GM19455 (cell line): Measurements from ENCODE around the gene ADIPOR2.
A peak's percentile ranks its signal among the peaks of the same experiment; 100 is the strongest.

Source experiments
- ATAC-seq: cut with Tn5 transposase; IDR thresholded peaks from one replicate; pipeline ENCODE4 v1.9.1; 2021; ENCODE audit not compliant: unreplicated experiment

ADIPOR2 gene

DNA sequence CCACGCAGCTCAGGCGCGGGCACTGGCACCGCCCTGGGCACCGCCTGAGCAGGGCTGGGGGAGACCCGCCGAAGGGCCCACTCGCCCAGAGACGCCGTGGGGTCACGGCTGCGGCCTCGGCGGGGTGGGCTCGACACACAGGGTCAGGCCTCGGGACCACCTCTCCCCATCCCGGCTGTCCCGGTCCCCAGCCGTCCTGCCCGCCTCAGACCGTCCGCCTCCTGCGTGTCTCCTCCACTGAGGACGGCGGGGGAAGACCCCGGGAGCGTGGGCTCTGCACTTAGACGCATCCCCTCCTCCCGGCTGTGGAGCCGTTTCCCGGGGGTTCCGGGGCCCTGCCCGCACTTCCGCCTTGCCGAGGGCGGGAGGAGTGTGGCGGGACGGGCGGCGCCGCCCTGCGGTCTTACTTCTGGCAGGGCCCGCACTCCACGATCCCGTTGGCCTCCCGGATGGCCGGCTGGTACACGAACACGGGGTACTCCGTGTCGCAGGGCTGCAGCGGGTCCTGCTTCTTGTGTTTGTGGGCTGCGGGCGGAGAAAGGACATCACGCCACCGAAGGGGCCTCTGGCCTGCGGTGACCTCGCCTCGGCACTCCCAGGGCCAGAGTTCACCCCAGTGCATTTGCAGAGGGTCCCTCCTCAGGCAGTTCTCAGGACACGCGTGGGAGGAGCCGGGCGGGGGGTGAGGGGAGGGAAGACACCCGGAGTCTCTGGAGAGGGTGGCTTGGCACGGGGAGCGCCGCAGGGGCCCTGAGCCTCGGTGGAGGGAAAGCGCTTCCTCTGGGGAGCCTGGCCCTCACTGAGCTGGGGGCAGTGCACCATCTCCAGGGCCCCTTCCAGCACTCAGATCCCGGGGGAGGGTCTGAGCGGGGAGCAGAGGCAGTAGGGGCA, 106.4 kb downstream of the ADIPOR2 start:
- peak; percentile 18 for ATAC-seq

GRCh38 chr12:1797991-1798640, 107.2 kb downstream of the ADIPOR2 start:
- ATAC-seq = no peak

DNA sequence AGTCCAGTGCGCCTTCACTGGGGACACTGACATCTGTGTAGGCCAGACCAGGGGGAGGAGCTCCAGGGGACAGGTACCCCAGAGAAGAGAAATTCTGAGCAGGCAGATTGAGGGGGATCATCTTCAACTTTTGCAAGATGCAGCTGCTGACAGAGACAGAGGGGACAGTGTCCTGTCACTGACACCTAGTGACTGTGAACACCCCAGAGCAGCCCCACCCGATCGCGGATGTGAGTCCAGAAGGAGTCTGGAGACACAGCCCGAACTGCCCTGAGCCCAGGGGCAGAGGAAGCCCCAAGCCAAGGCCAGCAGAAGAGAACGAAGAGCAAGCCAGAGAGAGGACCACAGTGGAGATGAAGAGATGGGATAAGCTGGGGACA, 107.8 kb downstream of the ADIPOR2 start:
- no peak for ATAC-seq

GRCh38 chr12:1799051-1799881, 108.4 kb downstream of the ADIPOR2 start:
- ATAC-seq = no peak

DNA sequence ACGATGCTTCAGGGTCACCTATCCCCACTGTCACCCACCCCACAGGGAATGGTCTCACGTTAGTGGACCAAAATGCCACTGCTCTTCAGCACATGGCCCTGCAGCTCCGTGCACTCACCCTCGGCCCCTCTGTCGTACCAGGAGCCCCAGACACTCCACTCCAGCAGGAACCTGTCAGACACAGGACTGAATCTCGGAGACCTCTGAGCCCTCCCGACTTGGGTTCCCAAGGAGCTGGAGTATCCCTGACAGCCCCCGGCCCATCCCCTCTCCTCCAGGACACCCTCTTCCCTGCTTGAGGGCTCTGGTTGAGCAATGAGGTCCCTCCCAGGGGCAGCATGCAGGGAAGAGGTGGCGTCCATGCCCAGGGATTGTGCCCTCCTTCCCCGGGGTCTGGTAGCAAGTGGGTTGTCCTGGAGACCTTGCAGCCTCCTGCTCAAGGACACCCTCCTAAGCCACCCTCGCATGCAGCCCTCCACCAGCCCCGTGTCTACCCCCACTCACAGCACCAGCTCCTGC, 109.1 kb downstream of the ADIPOR2 start:
- ATAC-seq = no peak

DNA sequence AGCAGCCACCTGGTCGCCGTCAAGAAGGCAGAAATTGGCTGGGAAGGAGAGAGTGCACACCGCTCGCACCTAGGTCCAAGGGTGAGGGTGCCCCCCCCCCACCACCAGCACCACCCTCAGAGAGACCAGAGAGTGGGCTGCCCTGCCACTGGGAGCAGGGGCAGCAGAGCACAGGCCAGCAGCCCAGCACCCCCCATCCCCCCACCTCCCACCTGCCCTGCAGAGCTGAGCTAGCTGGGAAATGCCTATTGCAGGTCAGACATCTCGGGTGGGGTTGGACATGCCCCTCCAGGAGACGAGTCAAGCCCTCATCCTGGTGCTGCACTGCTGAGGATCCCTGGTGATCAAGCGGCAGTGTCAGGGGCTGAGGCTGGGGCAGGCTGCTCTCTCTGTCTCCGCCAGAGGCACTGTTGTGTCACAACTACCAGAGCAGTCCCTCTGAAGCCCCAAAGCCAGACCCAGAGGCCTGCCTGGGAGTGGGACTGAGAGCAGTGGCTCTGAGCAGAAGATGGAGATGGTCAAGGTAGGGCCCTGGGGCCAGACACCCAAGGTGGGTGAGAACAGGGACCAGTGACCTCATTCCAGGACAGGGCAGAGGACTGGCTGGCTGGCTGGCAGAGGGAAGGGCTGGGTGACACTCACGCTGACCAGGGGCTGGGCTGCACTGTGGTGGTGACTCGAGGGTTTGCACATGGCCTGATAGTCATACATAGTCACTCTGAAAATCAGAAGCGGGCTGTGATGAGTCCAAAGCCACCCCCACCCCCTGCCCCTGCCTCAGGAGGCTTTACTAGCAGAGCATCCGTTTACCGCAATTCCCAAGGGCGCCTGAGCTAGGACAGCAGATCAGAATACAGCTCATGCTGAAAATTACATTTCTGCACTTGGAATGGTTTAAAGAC, 109.8 kb downstream of the ADIPOR2 start:
- ATAC-seq = no peak

GRCh38 chr12:1801303-1801975, 110.6 kb downstream of the ADIPOR2 start:
- no peak for ATAC-seq

- no peak for ATAC-seq
Observed at GRCh38 chr12:1803736-1804135, 112.9 kb downstream of the ADIPOR2 start.

DNA sequence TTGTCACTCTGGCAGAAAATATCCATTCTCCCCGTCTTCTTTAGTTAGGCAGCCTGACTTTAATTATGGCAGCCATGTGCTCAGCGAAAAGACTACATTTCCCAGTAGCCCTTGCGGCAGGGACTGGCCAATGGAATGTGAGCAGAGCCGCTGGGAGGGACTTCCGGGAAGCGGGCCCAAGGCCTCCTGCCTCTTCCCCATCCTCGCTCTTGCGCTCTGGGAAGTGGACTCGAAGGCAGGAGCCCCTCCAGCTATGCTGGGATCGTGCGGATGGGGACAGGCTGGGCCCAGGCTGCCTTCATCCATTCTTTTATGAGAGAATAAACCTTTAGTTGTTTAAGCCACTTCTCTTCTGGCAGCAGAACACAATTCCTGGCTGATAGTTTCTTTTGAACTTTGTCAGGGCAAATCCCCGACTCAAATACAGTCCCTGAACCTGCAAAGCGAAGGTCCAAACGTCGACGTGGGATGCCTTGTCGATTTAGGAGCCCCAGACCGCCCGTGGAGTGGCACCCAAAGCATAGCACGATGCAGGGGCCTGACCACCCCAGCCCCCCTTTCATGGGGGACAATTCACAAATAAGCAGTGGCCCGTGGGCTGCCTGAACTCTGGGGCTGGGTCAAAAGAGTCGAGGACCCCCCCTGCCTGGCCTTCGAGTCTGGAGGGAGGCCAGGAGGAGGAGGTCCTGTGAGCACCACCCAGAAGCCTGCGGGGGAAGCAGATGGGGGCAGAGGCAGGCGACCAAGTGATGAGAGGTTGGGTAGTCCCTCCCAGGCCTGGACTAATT, 113.9 kb downstream of the ADIPOR2 start:
- peak; percentile 79 for ATAC-seq

DNA sequence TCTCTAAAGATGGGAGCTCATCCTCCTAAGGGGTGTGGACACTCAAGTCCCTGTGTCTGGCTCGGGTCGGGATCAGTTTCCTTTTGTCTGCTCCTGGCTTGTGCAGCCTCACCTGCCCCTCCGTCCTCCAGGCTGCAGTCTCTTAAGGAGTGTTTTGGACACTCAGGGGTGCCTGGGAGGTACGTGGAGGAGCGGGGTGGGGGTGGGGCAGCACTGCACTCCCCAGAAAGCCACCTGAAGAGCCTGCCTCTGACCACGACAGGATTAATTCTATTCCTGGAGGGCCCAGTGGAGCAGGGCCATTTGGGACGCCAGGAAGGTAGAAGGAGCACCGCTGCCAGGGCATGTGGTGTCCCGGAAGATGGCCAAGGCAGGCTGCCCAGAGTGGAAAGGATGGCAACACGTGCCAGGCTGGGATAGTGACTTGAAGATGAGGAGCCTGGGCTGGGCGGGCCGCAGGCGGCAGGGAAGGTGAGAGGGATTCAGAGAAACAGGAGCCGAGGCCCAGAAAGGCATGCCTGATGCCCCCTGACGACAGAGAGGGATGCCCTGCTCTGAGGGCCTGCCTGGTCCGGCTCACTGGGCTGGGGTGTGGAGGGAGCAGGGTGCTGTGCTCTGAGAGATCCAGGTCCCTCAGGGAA, 114.7 kb downstream of the ADIPOR2 start:
- ATAC-seq = no peak

DNA sequence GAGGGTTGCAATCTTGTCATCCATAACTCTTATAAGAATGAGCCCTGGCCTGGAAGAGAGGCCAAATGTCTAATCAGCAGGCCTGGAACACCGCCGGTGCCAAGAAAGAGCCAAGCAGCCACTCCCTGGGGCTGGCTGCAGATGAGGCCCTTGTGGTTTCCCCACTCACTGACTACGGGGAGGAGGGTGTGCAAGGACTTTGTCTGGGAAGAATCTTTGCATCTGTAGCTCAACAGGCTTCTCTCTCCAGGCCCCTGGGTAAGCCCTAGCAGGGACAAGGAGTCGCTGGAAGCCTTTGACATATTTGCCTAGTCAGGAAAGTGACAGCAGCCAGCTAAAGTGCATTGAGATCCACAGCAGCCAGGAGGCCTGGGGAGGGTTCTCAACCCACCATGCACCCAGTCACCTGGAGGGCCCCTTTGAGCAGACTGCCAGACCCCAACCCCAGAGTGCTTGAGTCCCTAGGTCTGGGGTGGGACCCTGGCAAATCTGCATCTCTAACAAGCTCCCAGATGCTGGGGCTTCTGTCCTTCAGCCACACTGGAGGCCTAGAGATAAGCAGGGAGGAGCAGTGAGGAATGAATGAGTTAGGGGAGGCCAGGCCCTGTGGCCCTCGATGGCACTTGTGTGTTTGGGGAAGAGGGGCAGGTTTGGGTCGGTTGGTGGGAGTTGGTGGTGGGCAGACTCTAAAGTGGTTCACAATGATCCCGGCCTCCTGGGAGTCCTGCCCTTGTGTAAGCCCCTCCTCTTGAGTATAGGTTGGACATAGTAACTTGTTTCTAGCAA, 115.6 kb downstream of the ADIPOR2 start:
- no peak for ATAC-seq

GRCh38 chr12:1807087-1807860, 116.4 kb downstream of the ADIPOR2 start:
- ATAC-seq = no peak

GRCh38 chr12:1808036-1808797, 117.3 kb downstream of the ADIPOR2 start:
- ATAC-seq = no peak

DNA sequence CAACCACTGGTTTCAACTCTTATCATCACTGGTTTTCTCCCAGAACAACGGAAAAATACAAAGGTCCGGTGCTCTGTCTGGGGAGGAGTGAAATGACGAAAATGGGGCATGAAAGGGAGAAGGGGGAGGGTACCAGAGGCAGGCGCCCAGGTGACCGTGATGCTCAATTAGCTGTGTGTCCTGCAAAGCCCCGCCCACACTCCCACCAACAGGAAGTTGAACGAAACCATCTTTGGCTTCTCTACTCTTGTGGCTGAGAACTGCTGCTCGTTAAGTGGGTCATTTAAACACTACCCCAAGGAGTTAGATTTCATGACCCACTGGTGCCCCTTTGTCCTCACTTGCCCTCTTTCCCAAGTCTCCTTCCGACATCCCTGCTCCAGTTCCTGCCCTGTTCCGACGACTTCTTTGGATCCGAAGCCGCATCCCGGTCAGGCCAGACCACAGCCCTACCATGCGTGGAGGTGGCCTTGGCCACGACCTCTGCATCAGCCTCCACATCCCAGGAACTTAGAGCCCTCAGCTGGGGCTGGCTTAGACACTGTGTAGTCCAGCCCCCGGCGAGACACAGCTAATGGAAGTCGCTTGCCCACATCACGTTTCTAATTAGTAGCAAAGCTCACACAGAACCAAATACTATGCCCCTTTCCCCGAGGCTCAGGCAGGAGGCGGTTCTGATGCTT, 118.1 kb downstream of the ADIPOR2 start:
- ATAC-seq = no peak

DNA sequence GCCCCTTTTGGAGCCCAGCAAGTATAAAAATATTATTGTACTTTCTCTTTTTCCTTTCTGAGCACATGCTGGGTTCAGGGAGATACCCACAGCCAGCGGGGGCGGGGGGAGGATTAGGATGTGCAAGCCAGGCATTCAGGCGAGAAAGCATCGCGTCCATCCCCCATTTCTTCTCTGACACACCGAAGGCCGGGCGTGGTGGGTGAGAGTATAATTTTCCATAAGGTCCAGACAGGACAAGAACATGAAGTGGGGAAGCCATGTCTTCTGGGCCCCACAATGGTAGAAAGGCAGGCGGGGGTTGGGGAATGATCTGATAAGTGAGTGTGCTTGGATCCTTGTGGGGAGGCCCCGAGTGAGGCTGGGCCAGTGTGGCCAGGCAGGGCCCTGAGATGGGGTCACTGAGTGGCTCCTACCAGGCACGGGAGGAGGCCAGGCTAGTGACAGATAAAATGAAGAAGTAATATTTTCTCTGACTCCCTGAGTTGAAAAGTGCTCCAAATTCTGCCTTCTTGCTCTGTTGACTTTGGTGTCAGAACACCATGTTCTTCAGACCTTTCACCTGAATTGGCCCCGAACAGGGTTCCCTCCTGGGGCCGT, 118.8 kb downstream of the ADIPOR2 start:
- no peak for ATAC-seq
